Motor neuron (in vitro differentiated cells): ENCODE results near the gene MAPK8. TPM values are rescaled to one million over a fixed set of nuclear protein-coding genes. Genes with fewer than 3 reads are reported as not detected.
A peak's percentile ranks its signal among the peaks of the same experiment; 100 is the strongest.

Experiments used
- ATAC-seq, 8 experiments: fragments of 200-7000 bp; cut with Tn5 transposase; replicated peaks in 6 of 8; 2 replicates each; pipeline ENCODE4 v1.8.0; 2021; ENCODE audit warnings: mild to moderate bottlenecking in 8 of 8, moderate library complexity in 8 of 8
- H3K27ac ChIP-seq, 2 donors: fragments of 250-450 bp; sonication (Bioruptor Pico); 2 replicates each; pipeline ENCODE4 v1.9.0; 2021; ENCODE audit warnings: antibody characterized with exemption in 2 of 2, mild to moderate bottlenecking in 2 of 2, moderate library complexity in 1 of 2
- H3K4me1 ChIP-seq, 2 donors: fragments of 250-450 bp; sonication (Bioruptor Pico); replicated peaks in 1 of 2; 2 replicates each; pipeline ENCODE4 v1.6.1; 2021; ENCODE audit warnings: antibody characterized with exemption in 2 of 2, mild to moderate bottlenecking in 2 of 2, moderate library complexity in 1 of 2
- H3K4me3 ChIP-seq, 5 donors: fragments of 250-450 bp; sonication (Bioruptor Pico); 2 replicates each; pipeline ENCODE4 v1.9.0; 2021; ENCODE audit warnings: antibody characterized with exemption in 5 of 5, mild to moderate bottlenecking in 5 of 5, moderate library complexity in 4 of 5
- WGBS, 10 experiments: fragments of 450-650 bp; shearing (Covaris generic); methylation state at CpG; one replicate each; pipeline ENCODE4 v1.0.0; 2022; 5-methylcytosine and 5-hydroxymethylcytosine counted together
- in situ Hi-C, 9 experiments: fragments of 400-800 bp; cut with MboI; loops; one replicate each; pipeline ENCODE4 v1.15.0; 2021; ENCODE audit warnings: low sequenced_read_pairs in 9 of 9, low pct_unique_long_range_greater_than_20kb in 2 of 9; ENCODE audit not compliant: unreplicated experiment in 9 of 9
- total RNA-seq, 8 experiments: library from RNA; unstranded; fragments of 300-600 nt; gene quantifications; 2 replicates each; pipeline versions ENCODE4 v1.2.3 to v1.2.4, GENCODE V29; 2022

Gene MAPK8
- total RNA-seq, 8 experiments from 2014 or later = 21.2 to 122 (median 68.1) TPM

- no peak overlapping the region for H3K4me3 ChIP-seq
- peaks cover 11% of the 10 kb centered on the region in 2 donors for H3K4me1 ChIP-seq
- ATAC-seq = no peak
- in situ Hi-C loops = no loop called here
- WGBS, 10 experiments = 60 to 100% (median 83%) methylated on average over 1 to 3 of the region's 6 CpGs; no CpG with 5 or more reads in 7 of the 10 experiments
- no peak overlapping the region for H3K27ac ChIP-seq
These were observed 152.2 kb downstream of the MAPK8 start for GRCh38 chr10:48458662-48459048.

- no peak for ATAC-seq
- no peak overlapping the region for H3K4me3 ChIP-seq
- in situ Hi-C loops = no loop called here
- H3K27ac ChIP-seq = no peak overlapping the region
- peaks cover 11% of the 10 kb centered on the region in 2 donors for H3K4me1 ChIP-seq
- WGBS, 10 experiments = 80 to 100% (median 86%) methylated on average over 1 to 7 of the region's 23 CpGs; no CpG with 5 or more reads in 5 of the 10 experiments
These were observed 153.0 kb downstream of the MAPK8 start for GRCh38 chr10:48459270-48460150.

DNA sequence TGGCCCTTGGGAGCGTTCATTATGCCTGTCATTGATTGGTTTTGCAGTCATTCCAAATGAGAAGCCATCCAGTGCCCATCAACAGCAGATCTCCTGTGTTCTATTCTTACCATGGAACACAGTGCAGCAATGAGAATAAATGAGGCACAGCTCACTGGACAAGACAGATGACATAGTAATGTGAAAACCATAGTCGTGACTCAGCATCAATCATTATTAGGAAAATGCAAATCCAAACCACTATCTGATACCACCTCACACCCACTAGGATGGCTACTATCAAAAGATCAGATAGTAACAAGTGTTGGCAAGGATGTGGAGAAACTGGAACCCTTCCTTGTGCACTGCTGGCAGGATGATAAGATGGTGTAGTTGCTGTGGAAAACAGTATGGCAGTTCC is 153.7 kb downstream of the MAPK8 start:
- Histone ChIP-seq H3K4me1 (peaks cover 11% of the 10 kb centered on the region in 2 donors), H3K4me3 (no peak overlapping the region), H3K27ac (no peak overlapping the region)
- 0 to 86% (median 71%) methylated on average over 1 to 2 of the region's 2 CpGs; no CpG with 5 or more reads in 5 of the 10 experiments for WGBS, 10 experiments
- ATAC-seq = no peak
- in situ Hi-C loops = no loop called here

- no peak overlapping the region for H3K27ac ChIP-seq
- peaks cover 0 to under 1% of the 10 kb centered on the region in 2 donors for H3K4me1 ChIP-seq
- no peak for ATAC-seq
- no peak overlapping the region for H3K4me3 ChIP-seq
- 0 to 100% (median 88%) methylated on average over 1 to 9 of the region's 12 CpGs for WGBS, 10 experiments
- in situ Hi-C loops = no loop called here
These were observed 155.4 kb downstream of the MAPK8 start for GRCh38 chr10:48461623-48462481.

- ATAC-seq = no peak
- Histone ChIP-seq H3K4me1 (no peaks in the 10 kb centered on the region), H3K4me3 (no peak overlapping the region), H3K27ac (no peak overlapping the region)
- in situ Hi-C loops = no loop called here
- 85 to 100% (median 100%) methylated on average over 1 to 2 of the region's 5 CpGs; no CpG with 5 or more reads in 7 of the 10 experiments for WGBS, 10 experiments
These were observed 156.1 kb downstream of the MAPK8 start for GRCh38 chr10:48462482-48463020.

GRCh38 chr10:48463318-48464003 is 157.0 kb downstream of the MAPK8 start:
- H3K4me1 ChIP-seq = no peaks in the 10 kb centered on the region
- no peak overlapping the region for H3K27ac ChIP-seq
- peak; percentile 86 to 99 (median 88) for ATAC-seq
- 20 to 80% (median 41%) methylated on average over 1 to 3 of the region's 8 CpGs; no CpG with 5 or more reads in 6 of the 10 experiments for WGBS, 10 experiments
- in situ Hi-C loops = no loop called here
- no peak overlapping the region for H3K4me3 ChIP-seq

DNA sequence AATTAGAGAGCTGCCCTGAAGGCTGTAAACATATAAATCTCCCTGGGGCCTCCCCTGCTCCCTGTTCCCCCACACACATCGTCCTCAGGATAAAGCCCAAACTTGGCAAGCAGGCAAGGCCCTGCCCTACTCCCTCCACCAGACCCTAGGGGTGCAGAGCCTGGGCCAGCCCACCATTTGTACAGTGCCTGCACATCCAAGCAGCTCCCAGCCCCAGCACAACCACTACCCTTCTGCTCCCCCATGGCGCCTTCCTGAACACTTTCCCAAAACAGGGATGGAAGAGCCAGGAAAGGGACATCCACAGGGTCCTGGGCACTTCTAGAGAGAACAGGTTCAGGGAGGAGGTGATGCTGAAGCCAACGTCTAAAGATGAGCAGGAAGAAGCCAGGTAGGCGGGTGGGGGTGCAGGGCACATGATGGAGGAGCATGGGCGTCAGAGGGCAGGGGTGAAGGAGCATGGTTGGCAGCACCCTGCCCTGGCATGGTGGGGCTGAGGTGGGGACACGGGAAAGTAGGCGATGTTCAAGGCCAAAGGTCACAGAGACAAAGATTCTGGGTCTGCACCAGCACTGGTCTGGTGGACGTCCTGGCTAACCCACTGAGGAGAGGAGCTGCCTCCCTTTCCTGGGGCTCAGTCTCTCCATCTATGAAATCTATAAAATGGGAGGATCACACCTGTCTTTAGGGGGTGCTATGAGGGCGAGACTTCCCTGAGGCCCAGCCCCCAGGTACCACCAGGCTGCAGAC is 157.8 kb downstream of the MAPK8 start:
- WGBS, 10 experiments = 60 to 100% (median 80%) methylated on average over 1 to 6 of the region's 9 CpGs; no CpG with 5 or more reads in 5 of the 10 experiments
- in situ Hi-C loops = no loop called here
- no peak overlapping the region for H3K27ac ChIP-seq
- no peak overlapping the region for H3K4me3 ChIP-seq
- ATAC-seq = no peak
- no peaks in the 10 kb centered on the region for H3K4me1 ChIP-seq

- 77 to 100% (median 90%) methylated on average over 1 to 7 of the region's 27 CpGs; no CpG with 5 or more reads in 3 of the 10 experiments for WGBS, 10 experiments
- Histone ChIP-seq H3K27ac (no peak overlapping the region), H3K4me1 (peaks cover 3 to 4% of the 10 kb centered on the region in 2 donors), H3K4me3 (no peak overlapping the region)
- no peak for ATAC-seq
- in situ Hi-C loops = no loop called here
These were observed 158.6 kb downstream of the MAPK8 start for GRCh38 chr10:48464871-48465736.

DNA sequence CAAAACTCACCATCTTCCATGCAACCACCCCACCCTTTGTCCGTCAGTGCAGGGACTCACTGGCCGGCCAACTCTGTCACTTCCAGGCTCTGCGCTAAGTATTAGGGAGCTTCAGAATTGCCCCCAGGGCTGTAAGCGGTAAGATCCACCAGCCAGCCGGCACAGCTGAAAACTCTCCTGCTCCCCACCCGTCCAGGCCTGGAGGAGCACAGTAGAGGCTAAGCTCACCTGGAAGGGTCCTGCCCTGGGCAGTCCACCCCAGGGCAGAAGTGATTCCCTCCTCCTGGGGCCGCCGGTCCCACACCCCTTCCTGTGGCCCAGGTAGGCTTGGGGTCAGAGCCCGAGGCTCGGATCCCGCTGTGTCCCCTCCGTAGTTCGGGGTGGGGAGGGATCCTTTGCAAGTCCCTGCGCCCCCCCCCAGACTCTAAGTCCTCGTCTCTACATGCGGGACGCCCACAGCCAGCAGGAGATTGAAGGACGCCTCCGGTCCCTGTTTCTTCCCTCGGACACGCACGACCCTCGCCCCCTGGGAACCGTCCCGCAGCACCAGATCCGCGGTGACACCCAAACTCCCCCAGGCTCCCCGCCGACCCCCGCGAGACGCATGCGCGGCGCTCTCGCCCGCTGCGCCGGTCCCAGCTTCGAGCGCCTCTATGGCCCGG is 159.5 kb downstream of the MAPK8 start:
- no peak for ATAC-seq
- H3K27ac ChIP-seq = no peak overlapping the region
- in situ Hi-C loops = no loop called here
- peaks cover 10 to 12% of the 10 kb centered on the region in 2 donors for H3K4me1 ChIP-seq
- peak overlapping the region in 3 of 5 donors; percentile 14 to 26 (median 19) for H3K4me3 ChIP-seq
- 90% methylated on average over 2 of the region's 42 CpGs; no CpG with 5 or more reads in 9 of the 10 experiments for WGBS, 10 experiments

GRCh38 chr10:48466611-48467240 is 160.2 kb downstream of the MAPK8 start:
- H3K4me3 ChIP-seq = peak overlapping the region in 3 of 5 donors; percentile 14 to 26 (median 19)
- H3K27ac ChIP-seq = no peak overlapping the region
- peaks cover 10 to 12% of the 10 kb centered on the region in 2 donors for H3K4me1 ChIP-seq
- in situ Hi-C loops = no loop called here
- ATAC-seq = peak in 4 of 8 experiments; percentile 10 to 28 (median 12)
- WGBS, 10 experiments = 53 to 72% methylated on average over 2 to 3 of the region's 43 CpGs; no CpG with 5 or more reads in 8 of the 10 experiments
